Middle frontal gyrus (tissue), 1 donor: ENCODE measurements around the gene TRAK1.
"Not testable (repeated sequence)": the region's sequence is repeated elsewhere in the genome, so short reads cannot be mapped to it uniquely, and the experiment has no call there.

ENCODE experiments used
- DNase-seq: peaks from one replicate; pipeline ENCODE4 v3.0.0-alpha.2; 2015; ENCODE audit warnings: low spot score; ENCODE audit errors: extremely low spot score

TRAK1 gene, protein sequence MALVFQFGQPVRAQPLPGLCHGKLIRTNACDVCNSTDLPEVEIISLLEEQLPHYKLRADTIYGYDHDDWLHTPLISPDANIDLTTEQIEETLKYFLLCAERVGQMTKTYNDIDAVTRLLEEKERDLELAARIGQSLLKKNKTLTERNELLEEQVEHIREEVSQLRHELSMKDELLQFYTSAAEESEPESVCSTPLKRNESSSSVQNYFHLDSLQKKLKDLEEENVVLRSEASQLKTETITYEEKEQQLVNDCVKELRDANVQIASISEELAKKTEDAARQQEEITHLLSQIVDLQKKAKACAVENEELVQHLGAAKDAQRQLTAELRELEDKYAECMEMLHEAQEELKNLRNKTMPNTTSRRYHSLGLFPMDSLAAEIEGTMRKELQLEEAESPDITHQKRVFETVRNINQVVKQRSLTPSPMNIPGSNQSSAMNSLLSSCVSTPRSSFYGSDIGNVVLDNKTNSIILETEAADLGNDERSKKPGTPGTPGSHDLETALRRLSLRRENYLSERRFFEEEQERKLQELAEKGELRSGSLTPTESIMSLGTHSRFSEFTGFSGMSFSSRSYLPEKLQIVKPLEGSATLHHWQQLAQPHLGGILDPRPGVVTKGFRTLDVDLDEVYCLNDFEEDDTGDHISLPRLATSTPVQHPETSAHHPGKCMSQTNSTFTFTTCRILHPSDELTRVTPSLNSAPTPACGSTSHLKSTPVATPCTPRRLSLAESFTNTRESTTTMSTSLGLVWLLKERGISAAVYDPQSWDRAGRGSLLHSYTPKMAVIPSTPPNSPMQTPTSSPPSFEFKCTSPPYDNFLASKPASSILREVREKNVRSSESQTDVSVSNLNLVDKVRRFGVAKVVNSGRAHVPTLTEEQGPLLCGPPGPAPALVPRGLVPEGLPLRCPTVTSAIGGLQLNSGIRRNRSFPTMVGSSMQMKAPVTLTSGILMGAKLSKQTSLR

DNA sequence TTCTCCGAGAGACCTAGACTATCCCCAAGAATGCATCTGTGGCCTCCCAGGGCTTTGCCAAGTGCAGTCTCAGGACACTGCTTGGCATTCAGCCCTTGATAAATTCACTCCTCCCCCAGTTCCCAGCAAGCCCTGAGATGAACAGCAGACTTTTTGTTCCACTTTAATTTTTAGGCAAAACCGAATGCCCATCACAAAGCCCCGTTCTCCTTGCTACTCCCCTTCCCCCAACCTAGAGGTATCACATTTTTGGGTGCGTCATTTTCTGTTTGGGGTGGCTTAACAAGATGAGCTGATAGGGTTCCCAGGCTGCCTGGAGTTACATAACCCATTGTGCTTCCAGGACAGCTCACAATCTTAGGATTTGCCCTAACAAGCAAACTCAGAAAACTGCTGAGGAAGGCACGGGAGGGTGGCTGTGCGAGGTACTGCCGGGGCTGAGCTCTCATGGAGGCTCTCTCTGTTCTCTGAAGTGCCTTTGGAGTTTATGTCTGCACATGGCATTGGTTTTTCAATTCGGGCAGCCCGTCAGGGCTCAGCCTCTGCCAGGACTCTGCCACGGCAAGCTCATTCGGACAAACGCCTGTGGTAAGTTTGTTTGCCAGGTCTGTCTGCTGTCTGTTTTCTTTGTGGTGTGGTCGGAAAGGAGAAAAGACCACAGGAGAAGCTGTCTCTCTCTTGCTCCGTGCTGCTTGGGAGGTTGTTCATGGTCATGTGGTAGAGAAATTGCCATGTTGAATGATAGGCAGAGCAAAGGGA, at the start of gene TRAK1:
Gene TRAK1 (plus strand): TSS at position 385 of the 759 bp plus-strand sequence. CDS start 113 bp downstream, at position 498.
- no peak for DNase-seq

DNA sequence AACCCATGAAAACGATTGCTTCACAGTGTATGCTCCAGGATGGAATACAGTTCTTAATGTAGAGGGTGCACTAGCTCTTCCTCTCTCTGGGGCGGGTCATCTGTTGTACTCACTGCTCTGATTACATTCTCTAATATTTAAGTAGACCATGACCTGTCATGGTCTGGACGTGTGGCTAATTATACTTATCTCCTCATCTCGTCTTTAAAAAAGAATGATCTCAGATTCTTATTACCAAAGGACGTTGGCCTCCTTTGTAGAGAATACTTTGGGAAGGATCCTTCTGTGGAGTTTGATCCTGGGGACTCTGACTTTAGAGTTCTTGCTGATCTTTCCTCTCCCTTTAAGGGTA, 48.4 kb upstream of the TRAK1 start:
- DNase-seq: no peak

DNA sequence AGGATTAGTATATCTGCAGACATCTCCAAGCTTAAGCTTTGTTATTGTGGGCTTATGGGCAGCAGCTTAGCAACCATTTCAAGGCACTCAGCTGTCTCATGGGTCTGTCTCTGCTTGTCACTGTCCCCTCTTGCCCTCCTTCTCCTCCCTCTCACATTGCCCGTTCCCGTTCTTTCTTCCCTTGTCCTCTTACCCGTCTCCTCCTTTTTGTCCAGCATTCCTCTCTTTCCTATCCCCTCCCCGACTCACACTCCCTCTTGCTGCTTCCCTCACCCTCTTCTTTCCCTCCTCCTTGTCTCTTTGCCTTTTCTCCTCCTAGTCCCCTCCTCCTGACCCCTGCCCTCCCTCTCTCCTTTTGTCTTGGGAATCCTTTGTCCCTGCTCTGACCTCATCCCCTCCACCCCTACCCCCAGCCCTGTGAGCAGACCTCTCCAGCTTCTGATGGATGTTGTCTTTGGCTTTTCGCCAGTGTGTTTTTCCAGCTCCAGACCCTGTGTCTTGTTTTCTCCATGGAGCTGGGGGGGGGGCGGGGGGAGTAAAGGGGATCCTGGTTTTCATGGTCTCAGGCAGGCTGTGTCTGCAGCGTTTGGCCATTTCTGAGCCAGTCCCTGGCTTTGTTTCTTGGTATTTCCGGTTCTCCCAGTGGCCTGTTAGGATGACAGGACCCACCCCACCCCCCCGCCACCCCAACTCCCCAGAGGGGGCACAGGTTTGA, 47.9 kb upstream of the TRAK1 start:
- no peak for DNase-seq

DNA sequence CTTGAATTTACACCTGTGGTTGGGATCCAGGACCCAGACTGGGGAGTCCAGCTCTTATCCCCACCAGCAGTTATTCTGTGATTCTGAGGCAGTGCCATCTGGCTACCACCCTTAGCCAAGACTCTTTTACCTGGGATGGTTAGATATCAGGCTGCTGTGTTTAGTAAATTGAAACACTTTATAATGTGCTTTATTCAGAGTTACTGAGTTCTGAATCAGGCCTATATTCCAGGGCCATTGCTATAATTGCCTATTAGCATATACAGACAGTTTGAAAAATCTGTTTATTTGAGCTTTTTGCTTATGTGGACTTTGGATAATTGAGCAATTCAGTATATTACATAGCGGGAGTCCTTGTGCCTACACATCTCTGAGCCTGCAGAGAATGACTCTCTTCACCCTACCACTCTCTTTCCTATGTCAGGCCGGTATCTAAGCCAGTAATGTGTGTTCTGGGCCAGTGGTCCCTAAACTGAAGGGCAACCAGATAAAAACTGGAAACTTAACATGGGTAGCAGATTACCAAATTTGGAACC, 45.4 kb upstream of the TRAK1 start:
- no peak for DNase-seq

DNA sequence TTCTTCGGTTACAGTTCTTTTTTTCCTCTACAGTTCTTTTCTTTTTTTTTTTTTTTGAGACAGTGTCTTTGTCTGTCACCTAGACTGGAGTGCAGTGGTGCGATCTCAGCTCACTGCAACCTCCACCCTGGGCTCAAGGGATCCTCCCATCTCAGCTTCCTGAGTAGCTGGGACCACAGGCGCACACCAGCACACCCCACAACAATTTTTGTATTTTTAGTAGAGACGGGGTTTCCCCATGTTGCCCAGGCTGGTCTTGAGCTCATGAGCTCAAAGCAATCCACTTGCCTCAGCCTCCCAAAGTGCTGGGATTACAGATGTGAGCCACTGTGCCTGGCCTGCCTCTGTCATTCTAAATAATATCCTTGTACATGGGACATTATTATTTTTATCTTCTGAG, 42.6 kb upstream of the TRAK1 start:
- not testable (repeated sequence) for DNase-seq

DNA sequence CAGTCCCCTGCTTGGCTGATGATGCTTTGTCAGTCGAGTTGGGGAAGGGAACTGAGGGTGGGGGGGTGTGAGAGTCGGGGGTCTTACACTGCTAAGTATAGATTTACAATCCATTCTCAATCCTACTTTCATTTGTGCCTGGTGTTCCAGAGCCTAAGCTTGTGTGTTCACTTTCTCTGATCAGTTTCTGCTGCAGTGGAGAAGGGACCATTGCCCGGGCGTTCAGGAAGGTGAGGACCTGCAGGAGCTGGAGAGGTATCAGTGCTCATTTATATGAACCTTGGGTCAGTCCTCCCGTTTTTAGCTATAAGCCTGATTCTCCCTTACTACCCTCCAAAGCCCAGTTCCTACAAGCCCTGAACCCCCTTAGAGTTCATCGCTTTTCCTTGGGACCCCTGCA, 41.0 kb upstream of the TRAK1 start:
- DNase-seq: no peak

DNA sequence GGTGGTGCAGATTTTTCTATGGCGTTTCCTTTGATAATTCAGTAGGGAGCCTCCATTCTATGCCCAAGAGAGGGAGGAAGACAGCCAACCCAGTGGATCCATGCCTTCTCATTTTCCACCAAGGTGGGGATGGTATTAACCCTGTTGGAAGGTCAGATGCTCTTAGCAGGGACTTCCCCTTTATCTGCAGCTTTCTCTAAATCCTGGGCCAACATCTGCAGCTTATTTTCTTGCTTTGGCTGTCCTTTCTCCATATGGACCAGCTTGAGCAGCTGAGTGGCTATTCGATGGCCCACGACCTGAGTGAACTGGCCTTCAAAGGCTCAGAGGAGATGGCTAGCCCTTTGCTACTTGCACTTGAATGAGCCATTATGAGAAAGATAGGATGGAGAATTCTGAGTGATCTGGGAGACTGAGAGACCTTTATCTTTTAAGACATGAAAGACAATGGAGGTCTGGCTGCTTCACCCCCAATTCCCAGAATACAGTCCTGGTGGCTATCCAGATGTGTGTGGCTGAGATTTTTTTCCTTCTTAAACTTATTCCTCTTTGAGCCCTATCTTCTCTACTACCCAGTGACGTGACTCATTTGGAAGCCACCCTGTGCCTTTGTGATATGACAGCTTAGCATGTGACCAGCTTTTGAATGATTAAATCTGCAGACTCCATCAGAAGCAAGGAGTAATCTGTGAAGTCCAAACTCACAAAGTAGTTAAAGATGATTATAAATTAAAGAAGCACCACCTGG, 39.6 kb upstream of the TRAK1 start:
- no peak for DNase-seq

DNA sequence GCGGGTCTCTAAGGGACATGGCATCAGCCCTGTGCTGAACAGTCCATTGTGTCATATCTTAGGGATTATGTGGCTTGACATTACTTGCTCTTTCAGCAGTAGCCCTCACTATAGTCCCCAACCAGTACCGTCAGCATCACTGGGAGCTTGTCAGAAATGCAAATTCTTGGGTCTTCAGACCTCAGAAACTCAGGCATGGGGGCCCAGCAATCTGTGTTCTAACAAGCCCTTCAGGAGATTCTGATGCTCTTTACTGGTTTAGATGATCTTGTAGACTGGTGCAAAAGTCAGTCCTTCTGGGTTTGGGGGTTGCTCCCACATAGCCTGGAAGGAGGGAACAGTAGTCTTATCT, 39.0 kb upstream of the TRAK1 start:
- DNase-seq: no peak

DNA sequence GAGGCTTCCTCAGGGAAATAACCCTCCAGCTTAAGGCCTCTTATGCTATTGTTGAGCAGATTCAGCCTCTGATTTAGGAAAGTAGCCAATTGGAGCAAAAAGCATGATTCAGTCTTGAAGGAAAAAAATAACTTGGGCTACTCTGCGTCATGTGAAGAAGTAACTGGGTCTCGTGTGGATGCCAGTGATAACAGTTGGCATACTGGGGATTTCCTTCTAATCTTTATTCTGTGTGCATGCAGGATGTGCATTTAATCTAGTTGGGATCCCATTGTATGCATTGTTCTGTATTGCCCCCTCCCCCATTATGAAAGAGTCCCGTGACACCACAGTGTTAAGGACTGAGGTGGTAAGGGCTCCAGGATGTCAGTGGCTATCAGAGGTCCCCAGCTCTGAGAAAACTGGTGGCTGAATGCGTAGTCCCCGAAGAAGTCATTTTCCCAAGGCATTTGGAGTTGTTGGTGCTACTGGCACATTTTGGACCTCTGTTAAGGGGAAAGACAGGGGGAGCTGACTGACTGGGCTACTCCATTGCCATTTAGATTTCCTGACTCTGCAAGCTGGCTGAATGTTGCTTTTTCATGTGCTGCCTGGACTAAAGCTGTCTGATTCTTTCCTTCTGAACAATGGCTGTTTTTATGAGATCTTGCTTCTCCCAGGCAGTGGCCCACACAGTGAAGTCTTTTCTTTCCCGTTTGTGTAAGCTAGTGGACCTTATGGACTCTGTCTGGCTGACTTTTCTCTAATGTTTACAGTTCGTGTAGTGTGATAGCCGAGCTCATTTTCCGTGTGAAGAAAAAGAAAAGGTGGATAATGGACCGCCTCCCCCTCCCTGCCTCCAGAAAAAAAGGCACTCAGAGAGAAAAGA, 38.4 kb upstream of the TRAK1 start:
- DNase-seq: peak; percentile 56

DNA sequence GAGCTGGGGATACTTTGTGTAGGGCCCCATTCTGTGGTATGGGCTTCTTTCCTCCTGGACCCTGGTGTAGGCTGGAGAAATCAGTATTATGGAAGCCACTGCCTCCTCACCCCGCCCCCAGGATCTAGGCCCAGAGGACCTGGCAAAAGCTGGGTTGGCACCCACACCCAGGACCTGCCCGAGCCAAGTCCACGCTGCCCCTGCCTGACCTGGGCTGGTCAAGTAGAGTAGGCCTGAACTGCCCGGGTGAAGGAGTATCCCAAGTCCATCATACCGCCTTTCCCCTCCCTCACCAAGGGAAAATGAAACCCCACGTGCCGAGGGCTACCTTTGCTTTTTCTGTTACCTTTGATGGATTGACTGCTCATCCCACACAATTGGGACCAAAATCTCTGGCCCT, 37.7 kb upstream of the TRAK1 start:
- DNase-seq: no peak

DNA sequence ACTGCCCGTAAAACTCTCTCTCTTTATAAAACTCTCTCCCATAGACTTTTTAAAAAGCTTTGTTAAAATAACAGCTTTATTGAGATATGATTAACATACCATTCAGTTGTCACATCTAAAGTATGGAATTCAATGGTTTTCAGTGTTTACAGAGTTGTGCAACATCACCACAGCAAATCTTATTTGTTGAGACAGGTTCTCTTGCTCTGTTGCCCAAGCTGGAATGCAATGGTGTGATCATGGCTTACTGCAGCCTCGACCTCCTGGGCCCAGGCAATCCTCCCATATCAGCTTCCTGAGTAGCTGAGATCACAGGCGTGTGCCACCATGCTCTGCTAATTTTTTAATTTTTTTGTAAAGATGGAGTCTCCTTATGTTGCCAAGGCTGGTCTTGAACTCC, 35.9 kb upstream of the TRAK1 start:
- DNase-seq: no peak

DNA sequence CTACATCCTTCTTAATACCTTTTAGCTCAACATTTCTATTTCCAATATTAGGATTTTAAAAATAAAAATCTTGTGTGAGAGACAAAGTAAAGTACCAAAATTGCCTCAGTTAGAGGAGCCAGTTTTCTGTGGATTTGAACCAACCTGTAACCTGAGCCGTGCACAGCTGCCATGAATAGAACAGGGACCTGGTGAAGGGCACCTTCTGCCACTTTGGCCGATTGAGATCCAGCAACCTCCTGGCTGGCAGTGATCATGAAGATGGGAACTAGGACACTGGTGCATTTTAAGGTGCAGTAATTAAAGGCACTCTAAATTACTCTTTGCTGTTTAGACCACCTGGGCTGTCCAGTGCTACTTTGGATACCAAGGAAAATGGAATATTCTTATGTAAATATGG, 34.3 kb upstream of the TRAK1 start:
- DNase-seq: no peak

DNA sequence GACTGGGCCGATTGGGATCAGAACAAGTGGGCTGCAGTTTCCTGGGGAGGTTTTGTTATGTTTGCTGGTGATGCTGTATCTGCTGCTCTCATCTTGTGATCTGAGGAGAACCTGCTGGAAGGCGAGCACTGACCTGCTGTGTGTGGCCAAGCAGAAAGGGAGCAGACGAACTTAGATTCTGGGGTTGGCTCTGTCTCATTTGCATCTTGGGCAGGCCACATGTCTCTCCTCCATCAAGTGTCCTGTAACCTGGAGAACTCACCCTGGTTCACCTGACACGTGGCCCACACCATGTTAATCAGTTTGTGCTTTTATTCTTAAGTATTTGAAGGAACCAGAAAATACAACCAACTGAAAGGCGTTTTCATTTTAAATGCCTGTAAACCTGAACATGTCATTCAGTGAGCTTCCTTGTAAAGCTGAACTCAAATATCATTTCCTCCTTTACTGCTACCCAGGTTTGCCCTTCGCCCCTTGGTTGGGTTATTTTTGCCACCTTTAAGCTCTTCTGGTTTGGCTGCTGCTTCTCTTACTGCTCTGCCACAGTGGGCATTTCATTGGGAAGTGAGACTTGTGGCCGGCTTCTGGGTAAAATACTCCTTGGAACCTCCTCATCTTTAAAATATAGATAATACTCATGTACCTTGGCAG, 33.5 kb upstream of the TRAK1 start:
- no peak for DNase-seq

DNA sequence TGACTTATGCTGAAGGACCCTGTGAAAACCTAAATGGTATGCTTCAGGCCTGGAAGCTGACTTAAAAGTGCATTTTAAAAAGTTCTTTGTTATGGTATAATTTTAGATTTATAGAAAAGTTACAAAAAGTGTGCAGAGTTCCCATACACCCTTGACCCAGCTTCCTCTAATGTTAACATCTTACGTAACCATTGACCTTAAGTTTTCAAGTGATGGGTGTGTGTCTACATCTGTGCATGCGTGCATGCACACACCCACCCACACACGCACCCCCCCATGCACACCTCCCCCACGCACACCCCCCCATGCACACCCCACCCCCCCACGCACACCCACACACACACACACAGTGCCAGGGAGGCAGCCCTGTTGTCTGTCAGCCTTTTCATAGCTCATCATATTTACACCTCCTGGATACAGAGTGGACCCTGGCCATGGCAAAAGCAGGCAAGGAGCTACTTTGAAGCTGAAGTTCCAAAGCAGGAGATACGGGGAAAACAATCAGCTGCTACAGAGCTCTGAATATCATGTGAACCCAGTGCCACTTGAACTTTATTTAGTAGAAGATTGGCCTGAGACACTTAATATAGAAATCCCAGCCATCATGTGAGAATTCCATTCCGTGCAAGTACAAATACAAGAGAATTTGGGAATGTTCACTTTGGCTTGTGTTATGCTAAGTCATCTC, 30.0 kb upstream of the TRAK1 start:
- DNase-seq: no peak

DNA sequence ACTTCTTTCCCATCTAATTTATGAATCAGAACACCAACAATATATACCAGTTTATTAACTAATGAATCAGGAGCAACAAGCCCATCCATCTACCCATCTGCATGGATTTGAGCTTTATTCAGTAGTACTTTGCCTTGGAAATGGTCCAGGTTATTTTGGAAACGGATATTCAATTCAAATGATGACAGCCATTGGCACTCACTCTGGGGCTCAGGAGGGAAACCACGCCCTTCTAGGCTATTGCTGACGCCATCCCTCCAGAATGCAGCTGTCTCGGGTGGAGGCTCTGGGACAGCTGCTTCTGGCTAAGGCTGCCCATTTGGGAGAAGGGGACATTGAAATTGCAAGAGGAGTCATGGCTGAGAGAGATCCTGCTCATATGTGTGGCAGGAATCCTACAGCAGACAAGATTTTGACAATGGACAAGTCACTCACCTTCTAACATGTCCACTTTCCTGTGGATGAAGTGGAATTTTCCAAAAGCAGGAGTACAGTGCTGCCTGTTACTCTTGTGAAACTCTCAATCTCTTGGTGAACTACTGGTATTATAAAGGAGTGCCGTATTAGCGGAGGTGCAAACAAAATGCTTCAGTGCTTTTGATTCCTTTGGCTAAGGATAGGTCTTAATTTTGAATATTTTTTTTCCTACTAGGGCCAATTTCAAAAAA, 29.3 kb upstream of the TRAK1 start:
- no peak for DNase-seq

DNA sequence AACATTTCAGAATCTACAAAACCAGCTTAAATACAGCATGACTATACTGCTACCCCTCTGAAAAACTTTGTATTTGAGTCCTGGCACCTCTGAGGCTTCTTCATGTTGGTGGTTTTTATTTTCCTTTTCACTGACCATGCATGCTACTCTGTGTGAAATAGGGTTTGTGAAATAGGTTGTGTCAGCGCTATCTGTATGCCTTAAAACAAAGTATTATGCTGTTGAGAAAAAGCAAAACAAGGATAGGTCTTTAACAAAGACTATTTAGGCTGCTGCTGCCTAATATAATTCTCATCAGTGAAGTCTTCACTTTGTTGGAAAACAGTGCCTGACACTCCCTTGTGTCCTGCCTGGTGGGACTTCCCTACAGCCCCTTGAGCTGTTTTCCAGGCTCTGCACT, 28.7 kb upstream of the TRAK1 start:
- no peak for DNase-seq

DNA sequence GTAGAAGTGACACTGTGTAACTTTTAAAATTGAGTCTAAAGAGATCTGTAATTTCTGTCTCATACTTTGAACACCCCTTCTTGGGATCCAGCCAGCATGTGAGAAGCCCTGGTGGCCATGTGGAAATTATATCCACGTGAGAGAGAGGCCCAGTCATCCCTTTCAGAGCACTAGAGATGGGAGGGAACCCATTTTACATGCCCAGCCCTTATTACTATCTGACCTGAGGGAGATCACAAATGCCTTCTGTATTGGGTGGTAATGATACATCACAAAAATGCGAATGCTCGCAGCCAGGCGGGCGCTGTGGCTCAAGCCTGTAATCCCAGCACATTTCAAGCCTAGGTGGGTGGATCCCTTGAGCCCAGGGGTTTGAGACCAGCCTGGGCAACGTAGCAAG, 27.3 kb upstream of the TRAK1 start:
- DNase-seq: no peak
